Endothelial cell of umbilical vein (primary cell): ENCODE measurements around the gene PLEKHG7. TPM values are rescaled to one million over a fixed set of nuclear protein-coding genes. Genes with fewer than 3 reads are reported as not detected.

Experiments
- BruUV-seq: library from RNA; stranded (reverse); fragments of 400-500 nt; replicated peaks from 2 replicates; lab custom pipeline; 2021; lab: Mats Ljungman, UMichigan
- CTCF ChIA-PET: fragments of 300-600, 350-600 bp; sonication (Branson Sonifier 250); formaldehyde crosslinking; loops from one replicate; lab custom pipeline; 2021; ENCODE audit warnings: antibody characterized with exemption, inconsistent platforms; lab: Charles Lee
- POLR2A ChIA-PET: fragments of 300-600, 350-600 bp; sonication (Branson Sonifier 250); formaldehyde crosslinking; loops from one replicate; lab custom pipeline; 2021; ENCODE audit warnings: antibody characterized with exemption, inconsistent platforms; lab: Charles Lee
- DNase-seq: peaks from one replicate; pipeline ENCODE4 v3.0.0-alpha.2; 2011; ENCODE audit warnings: low read depth, low spot score
- FAIRE-seq: peaks from 2 replicates; lab custom pipeline; 2011; peaks lifted over from hg19 to GRCh38; lab: Jason Lieb, UNC
- H2AFZ ChIP-seq: 2 replicates; pipeline ENCODE4 v1.6.0; 2012; ENCODE audit warnings: low read depth, low read length, control low read depth, inconsistent platforms
- H3K27ac ChIP-seq: 2 replicates; pipeline ENCODE4 v1.5.1; 2011; ENCODE audit warnings: low read depth, mild to moderate bottlenecking, control low read depth, low read length, moderate library complexity; ENCODE audit not compliant: insufficient read depth
- H3K27me3 ChIP-seq, 2 experiments: 2 replicates each; pipeline versions ENCODE4 v1.6.0 to v1.6.1; 2011; ENCODE audit warnings: low read length in 2 of 2, mixed read lengths in 1 of 2; ENCODE audit not compliant: control insufficient read depth in 2 of 2, insufficient read depth in 2 of 2
- H3K36me3 ChIP-seq, 2 experiments: 2 replicates in 1 of 2; 3 replicates in 1 of 2; pipeline ENCODE4 v1.5.1; 2011; ENCODE audit warnings: low read length in 2 of 2, mild to moderate bottlenecking in 1 of 2, moderate library complexity in 1 of 2; ENCODE audit not compliant: control insufficient read depth in 2 of 2, insufficient read depth in 2 of 2; ENCODE audit errors: extremely low read depth in 1 of 2
- H3K4me1 ChIP-seq: 3 replicates; pipeline ENCODE4 v1.5.1; 2011; ENCODE audit warnings: mild to moderate bottlenecking, low read length; ENCODE audit not compliant: control insufficient read depth, insufficient read depth; ENCODE audit errors: extremely low read depth
- H3K4me2 ChIP-seq: 2 replicates; pipeline ENCODE4 v1.6.1; 2011; ENCODE audit warnings: low read length, control low read depth, mixed read lengths; ENCODE audit not compliant: insufficient read depth
- H3K4me3 ChIP-seq, 3 experiments: fragments of 200-600 bp in 1 of 3; sonication (generic), shearing (Covaris generic) in 1 of 3; replicated peaks in 1 of 3; 2 replicates each; pipeline ENCODE4 v1.5.1; 2011 to 2016; ENCODE audit warnings: control low read depth in 3 of 3, low read length in 3 of 3, mild to moderate bottlenecking in 2 of 3, inconsistent platforms in 1 of 3, low read depth in 1 of 3, moderate library complexity in 1 of 3; ENCODE audit not compliant: insufficient read depth in 1 of 3
- H3K79me2 ChIP-seq: 2 replicates; pipeline ENCODE4 v1.6.0; 2012; ENCODE audit warnings: low read length, inconsistent platforms; ENCODE audit not compliant: control insufficient read depth, insufficient read depth
- H3K9ac ChIP-seq: replicated peaks from 2 replicates; pipeline ENCODE3; 2011; ENCODE audit warnings: low read length, control low read depth; ENCODE audit not compliant: insufficient read depth; ENCODE audit errors: extremely low read depth
- H3K9me1 ChIP-seq: replicated peaks from 3 replicates; pipeline ENCODE4 v1.6.0; 2011; ENCODE audit warnings: mild to moderate bottlenecking, low read length; ENCODE audit not compliant: control insufficient read depth, insufficient read depth; ENCODE audit errors: extremely low read depth
- H3K9me3 ChIP-seq: replicated peaks from 2 replicates; pipeline ENCODE4 v1.5.1; 2012; ENCODE audit warnings: low read length, inconsistent platforms; ENCODE audit not compliant: control insufficient read depth, insufficient read depth
- H4K20me1 ChIP-seq: replicated peaks from 2 replicates; pipeline ENCODE3; 2011; ENCODE audit warnings: mild to moderate bottlenecking, low read length; ENCODE audit not compliant: control insufficient read depth, insufficient read depth; ENCODE audit errors: extremely low read depth
- CTCF ChIP-seq, 2 donors: IDR thresholded peaks; 1 replicate in 1 of 2; 2 replicates in 1 of 2; pipeline ENCODE4 v1.5.1; 2011; ENCODE audit warnings: low read length in 2 of 2, mild to moderate bottlenecking in 2 of 2, moderate library complexity in 2 of 2, control low read depth in 1 of 2, inconsistent platforms in 1 of 2, low read depth in 1 of 2; ENCODE audit not compliant: insufficient read depth in 1 of 2; ENCODE audit errors: extremely low read depth in 1 of 2
- EZH2 ChIP-seq: IDR thresholded peaks from 2 replicates; pipeline ENCODE4 v1.6.1; 2012; ENCODE audit warnings: borderline replicate concordance, low read depth, mild to moderate bottlenecking, moderate library complexity, low read length, inconsistent platforms; ENCODE audit not compliant: severe bottlenecking
- FOS ChIP-seq: IDR thresholded peaks from 2 replicates; pipeline ENCODE4 v1.6.1; 2011; ENCODE audit warnings: mild to moderate bottlenecking, low read length, moderate library complexity, borderline replicate concordance; ENCODE audit not compliant: insufficient read depth
- GATA2 ChIP-seq: IDR thresholded peaks from 2 replicates; pipeline ENCODE4 v1.7.0; 2011; ENCODE audit warnings: low read depth, mild to moderate bottlenecking, moderate library complexity, mixed read lengths, low read length; ENCODE audit not compliant: insufficient read length, insufficient read depth
- JUN ChIP-seq: IDR thresholded peaks from 2 replicates; pipeline ENCODE4 v1.6.1; 2011; ENCODE audit warnings: borderline replicate concordance, low read depth; ENCODE audit not compliant: insufficient read length, insufficient read depth
- MYC ChIP-seq: IDR thresholded peaks from one replicate; pipeline ENCODE4 v1.6.1; 2011; ENCODE audit warnings: mild to moderate bottlenecking, low read depth, low read length
- POLR2A ChIP-seq: IDR thresholded peaks from 2 replicates; pipeline ENCODE4 v1.6.1; 2012; ENCODE audit warnings: low read depth, mild to moderate bottlenecking, control low read depth, low read length
- POLR2AphosphoS5 ChIP-seq: IDR thresholded peaks from 2 replicates; pipeline ENCODE4 v1.6.1; 2012; ENCODE audit warnings: low read depth, mild to moderate bottlenecking, control low read depth, low read length, moderate library complexity; ENCODE audit not compliant: insufficient read depth
- dilution Hi-C: fragments of 300-500 bp; cut with MboI; formaldehyde crosslinking; loops from one replicate; pipeline ENCODE4 v1.15.0; 2019; ENCODE audit warnings: low sequenced_read_pairs; ENCODE audit not compliant: extremely low pct_ligation_motif_present
- intact Hi-C: fragments of 100-400 bp; cut with micrococcal nuclease; formaldehyde crosslinking; loops from one replicate; pipeline ENCODE4 v1.10.0; 2022
- polyA plus RNA-seq, 4 experiments: library from polyadenylated mRNA; depleted of rRNA in 3 of 4; stranded (reverse) in 3 of 4; unstranded in 1 of 4; fragments of >200 nt; gene quantifications; 2 replicates each; pipeline versions ENCODE4 v1.2.1 to v1.2.3, GENCODE V29; 2011 to 2012; ENCODE audit warnings: missing spikeins in 1 of 4
- total RNA-seq: library from RNA; stranded (reverse); gene quantifications from 2 replicates; pipeline ENCODE4 v1.2.3, GENCODE V29; 2021
- TF ChIP-seq, protein P1 (sequence below): IDR thresholded peaks from 2 replicates; pipeline ENCODE4 v1.6.1; 2011; ENCODE audit not compliant: insufficient read depth, insufficient read length

Gene PLEKHG7
- total and polyA plus RNA-seq, 2 donors (not counting 3 experiments of a cell fraction or from before 2014, with no cell fraction given): not detected

GRCh38 chr12:92726850-92727249 is 24.1 kb downstream of the PLEKHG7 start:
- DNase-seq: no peak
- H3K27ac ChIP-seq: no peak overlapping the region
- intact Hi-C loops (no loop called here), dilution Hi-C loops (no loop called here)
- H3K79me2 ChIP-seq: no peaks in the 10 kb centered on the region
- no peak overlapping the region for H3K4me2 ChIP-seq
- no peaks in the 10 kb centered on the region for H3K9me1 ChIP-seq
- H3K9me3 ChIP-seq: no peaks in the 10 kb centered on the region
- H3K27me3 ChIP-seq: no peaks in the 10 kb centered on the region
- ChIA-PET CTCF (interaction anchor here (1.0 to 2.0 kb wide), 2 partner anchors 9 to 10 kb away, joined by 4 to 6 read pairs; no protein-coding TSS in a partner anchor), POLR2A (no interaction called here)
- H4K20me1 ChIP-seq: no peaks in the 10 kb centered on the region
- H3K36me3 ChIP-seq: no peaks in the 10 kb centered on the region
- TF ChIP-seq MYC: no peak
- TF ChIP-seq JUN: no peak
- no peak for TF ChIP-seq FOS
- TF ChIP-seq, protein P1, sequence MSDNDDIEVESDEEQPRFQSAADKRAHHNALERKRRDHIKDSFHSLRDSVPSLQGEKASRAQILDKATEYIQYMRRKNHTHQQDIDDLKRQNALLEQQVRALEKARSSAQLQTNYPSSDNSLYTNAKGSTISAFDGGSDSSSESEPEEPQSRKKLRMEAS: no peak
- TF ChIP-seq POLR2A: no peak
- TF ChIP-seq EZH2: no peak
- TF ChIP-seq POLR2AphosphoS5: no peak
- TF ChIP-seq GATA2: no peak
- no peak for TF ChIP-seq CTCF (IDR thresholded peaks at IDR 0.05; ENCODE audit: extremely low read depth in 1 of 2, insufficient read depth in 1 of 2, low read depth in 1 of 2, low read length in 2 of 2)
- no peak for FAIRE-seq
- H3K4me1 ChIP-seq: no peaks in the 10 kb centered on the region
- H2AFZ ChIP-seq: no peak overlapping the region
- H3K4me3 ChIP-seq: no peak overlapping the region
- H3K9ac ChIP-seq: no peak overlapping the region
- BruUV-seq: no TSS peak
